Measurements from ENCODE around the gene ABHD14A. TPM values are rescaled to one million over a fixed set of nuclear protein-coding genes. Genes with fewer than 3 reads are reported as not detected.
A peak's percentile ranks its signal among the peaks of the same experiment; 100 is the strongest.

ABHD14A gene
- total RNA-seq, 4 donors from 2014 or later, result 3.1 to 11.9 (median 8.3) TPM

DNA sequence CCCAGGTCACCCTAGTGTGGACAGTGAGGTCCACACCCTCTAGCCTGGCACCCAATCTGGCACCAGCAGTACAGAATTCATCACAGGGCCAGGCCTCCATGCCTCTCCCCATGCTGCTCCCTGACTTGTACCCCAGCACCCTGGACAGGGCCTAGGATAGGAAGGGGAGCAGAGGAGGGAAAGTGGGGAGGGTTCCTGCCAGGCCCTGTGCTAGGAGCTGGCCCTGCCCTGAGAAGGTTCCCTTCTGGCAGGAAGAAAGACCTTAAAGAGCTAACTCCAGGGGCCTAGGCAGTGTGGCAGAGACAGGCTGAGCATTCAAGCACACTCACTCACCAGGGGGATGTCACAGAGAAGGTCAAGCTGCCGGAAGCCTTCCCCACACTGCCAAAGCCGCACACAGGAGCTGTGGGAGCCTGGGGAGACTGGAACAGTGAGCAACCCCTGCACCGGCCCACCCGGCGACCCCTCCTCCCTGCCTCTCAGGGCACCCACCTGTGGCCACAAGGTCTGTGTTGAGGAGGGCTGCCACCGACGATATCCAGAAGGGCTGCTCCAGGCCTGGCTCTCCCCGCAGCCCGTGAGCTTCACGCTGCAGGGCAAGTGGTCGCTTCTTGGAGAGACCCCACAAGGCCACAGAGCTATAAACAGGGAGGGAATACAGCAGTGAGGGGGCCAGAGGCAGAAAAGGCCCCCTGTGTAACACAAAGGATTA is 40.6 kb upstream of the ABHD14A start:
- Histone ChIP-seq H3K36me3 (peaks cover 69% of the 10 kb centered on the region), H3K9me3 (no peaks in the 10 kb centered on the region), H3K4me1 (no peaks in the 10 kb centered on the region), H3K27ac (no peak overlapping the region), H3K27me3 (no peaks in the 10 kb centered on the region), H3K4me3 (no peak overlapping the region)
- TF ChIP-seq POLR2AphosphoS5 (IDR thresholded peaks at IDR 0.05) (no peak), POLR2A (IDR thresholded peaks at IDR 0.05) (no peak), EP300 (IDR thresholded peaks at IDR 0.05) (no peak)
- TF ChIP-seq, protein P1, sequence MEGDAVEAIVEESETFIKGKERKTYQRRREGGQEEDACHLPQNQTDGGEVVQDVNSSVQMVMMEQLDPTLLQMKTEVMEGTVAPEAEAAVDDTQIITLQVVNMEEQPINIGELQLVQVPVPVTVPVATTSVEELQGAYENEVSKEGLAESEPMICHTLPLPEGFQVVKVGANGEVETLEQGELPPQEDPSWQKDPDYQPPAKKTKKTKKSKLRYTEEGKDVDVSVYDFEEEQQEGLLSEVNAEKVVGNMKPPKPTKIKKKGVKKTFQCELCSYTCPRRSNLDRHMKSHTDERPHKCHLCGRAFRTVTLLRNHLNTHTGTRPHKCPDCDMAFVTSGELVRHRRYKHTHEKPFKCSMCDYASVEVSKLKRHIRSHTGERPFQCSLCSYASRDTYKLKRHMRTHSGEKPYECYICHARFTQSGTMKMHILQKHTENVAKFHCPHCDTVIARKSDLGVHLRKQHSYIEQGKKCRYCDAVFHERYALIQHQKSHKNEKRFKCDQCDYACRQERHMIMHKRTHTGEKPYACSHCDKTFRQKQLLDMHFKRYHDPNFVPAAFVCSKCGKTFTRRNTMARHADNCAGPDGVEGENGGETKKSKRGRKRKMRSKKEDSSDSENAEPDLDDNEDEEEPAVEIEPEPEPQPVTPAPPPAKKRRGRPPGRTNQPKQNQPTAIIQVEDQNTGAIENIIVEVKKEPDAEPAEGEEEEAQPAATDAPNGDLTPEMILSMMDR (IDR thresholded peaks at IDR 0.05), result no peak
- WGBS, result 98% methylated on average over 11 of the region's 11 CpGs
- peak in 1 of 2 donors; percentile 75 for DNase-seq (ENCODE audit: low spot score in 2 of 2)

DNA sequence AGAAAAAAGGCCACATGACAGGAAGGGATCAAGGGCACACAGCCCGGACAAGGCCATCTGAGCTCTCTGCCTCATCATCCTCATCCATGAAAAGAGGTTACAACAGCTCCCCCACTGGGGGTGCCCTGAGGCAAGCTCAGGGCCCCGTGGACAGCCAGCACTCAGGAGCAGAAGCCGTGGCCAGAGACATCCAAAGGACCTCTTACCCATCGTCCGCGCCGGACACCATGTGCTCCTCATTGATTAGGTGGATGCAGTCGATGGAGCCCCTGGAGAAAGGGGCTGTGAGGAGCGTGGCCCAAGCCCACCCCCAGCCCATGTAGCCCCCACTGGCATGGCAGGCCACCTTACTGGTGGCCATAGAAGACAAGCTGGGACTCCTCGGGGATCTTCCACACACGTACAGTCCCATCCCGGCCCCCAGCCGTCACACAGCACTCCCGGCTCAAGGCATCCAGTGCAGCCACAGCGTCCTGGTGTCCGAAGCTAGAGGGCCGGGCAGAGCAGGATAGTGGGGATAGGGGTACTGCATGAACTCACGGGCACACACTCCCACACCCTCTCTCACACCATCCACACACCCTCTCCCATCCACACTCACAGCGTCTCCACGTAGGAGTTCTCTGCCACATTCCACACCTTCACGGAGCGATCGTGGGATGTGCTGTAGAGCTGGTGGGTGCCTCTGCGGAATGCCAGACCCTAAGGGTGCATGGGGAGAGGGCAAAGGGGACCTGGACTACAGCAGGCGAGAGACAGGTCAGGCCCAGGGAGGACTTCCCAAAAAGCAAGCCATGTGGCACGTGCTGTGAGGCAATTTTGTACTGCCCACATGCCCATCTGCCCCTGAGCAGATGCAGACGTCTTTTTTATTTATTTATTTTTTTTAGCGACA is 39.6 kb upstream of the ABHD14A start:
- TF ChIP-seq, protein P1 (IDR thresholded peaks at IDR 0.05), result no peak
- TF ChIP-seq EP300 (IDR thresholded peaks at IDR 0.05) (no peak), POLR2AphosphoS5 (IDR thresholded peaks at IDR 0.05) (no peak), POLR2A (IDR thresholded peaks at IDR 0.05) (no peak)

DNA sequence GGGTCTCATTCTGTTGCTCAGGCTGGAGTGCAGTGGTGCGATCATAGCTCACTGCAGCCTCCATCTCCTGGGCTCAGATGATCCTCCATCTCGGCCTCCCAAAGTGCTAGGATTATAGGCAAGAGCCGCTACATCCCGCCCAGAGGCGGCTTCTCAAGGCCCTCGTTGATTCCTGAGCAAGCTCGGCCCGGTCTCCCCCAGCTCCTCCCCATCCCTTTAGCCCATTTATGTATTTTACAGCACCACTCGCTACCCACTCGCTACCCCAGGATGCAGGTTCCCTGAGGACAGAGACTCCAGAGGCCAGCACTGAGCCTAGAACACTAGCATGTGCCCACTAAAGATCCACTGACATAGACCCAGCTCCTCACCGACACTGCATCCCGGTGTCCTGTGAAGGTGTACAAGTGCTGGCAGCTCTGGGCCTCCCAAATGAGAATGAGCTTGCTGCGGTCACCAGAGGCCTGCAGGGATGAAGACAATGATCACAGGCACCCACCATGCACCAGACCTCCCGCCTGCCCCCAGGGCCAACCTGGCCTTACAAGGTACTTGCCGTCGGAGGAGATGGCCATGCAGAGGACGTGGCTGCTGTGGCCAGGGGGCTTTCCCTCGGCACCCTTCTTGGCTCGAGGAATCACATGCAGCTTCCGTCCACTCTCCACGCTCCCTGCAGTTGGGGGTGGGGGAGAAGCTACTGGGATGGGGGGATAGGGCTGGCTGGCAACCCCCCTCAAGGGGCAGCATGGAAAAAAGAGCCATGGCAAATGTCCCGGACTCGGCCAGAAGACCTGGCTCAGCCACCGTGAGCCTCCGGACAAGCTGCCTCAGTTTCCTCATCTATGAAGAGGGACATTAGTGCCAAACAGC is 38.7 kb upstream of the ABHD14A start:
- H3K36me3 ChIP-seq, result peaks cover 69% of the 10 kb centered on the region
- DNase-seq (ENCODE audit: low spot score in 2 of 2), result peak in 1 of 2 donors; percentile 50

More for the DNA sequence above, 39.6 kb upstream of the ABHD14A start:
- H3K36me3 ChIP-seq, result peaks cover 69% of the 10 kb centered on the region
- WGBS, result 88% methylated on average over 16 of the region's 28 CpGs
- no peaks in the 10 kb centered on the region for H3K9me3 ChIP-seq
- H3K4me1 ChIP-seq, result peaks cover 6% of the 10 kb centered on the region
- no peak overlapping the region for H3K4me3 ChIP-seq
- no peak overlapping the region for H3K27ac ChIP-seq
- H3K27me3 ChIP-seq, result no peaks in the 10 kb centered on the region
- peak in 1 of 2 donors; percentile 77 for DNase-seq (ENCODE audit: low spot score in 2 of 2)

DNA sequence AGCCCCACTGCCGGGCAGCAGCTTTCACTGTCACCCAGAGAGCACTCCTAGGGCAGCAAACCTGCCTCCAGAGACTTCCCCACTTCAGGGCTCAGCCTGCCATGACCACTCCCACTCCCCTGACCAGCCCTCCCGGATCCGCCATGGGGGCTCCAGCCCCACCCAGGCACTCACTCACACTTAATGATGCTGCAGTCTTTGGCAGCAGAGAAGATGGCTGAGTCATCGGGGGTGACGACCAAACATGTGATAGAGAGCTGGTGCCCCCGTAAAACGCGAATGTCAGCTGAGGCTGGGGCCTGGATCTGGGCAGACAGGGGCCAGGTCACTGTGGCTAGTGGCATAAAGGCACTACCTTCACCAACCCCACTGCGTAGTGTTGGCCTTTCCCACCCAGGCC is 37.9 kb upstream of the ABHD14A start:
- DNase-seq (ENCODE audit: low spot score in 2 of 2), result peak in 1 of 2 donors; percentile 63
- Histone ChIP-seq H3K4me3 (no peak overlapping the region), H3K4me1 (peaks cover 20% of the 10 kb centered on the region), H3K9me3 (no peaks in the 10 kb centered on the region), H3K36me3 (peaks cover 69% of the 10 kb centered on the region), H3K27me3 (no peaks in the 10 kb centered on the region), H3K27ac (no peak overlapping the region)
- 80% methylated on average over 1 of the region's 9 CpGs for WGBS
- TF ChIP-seq POLR2A (IDR thresholded peaks at IDR 0.05), result no peak
- no peak for TF ChIP-seq POLR2AphosphoS5 (IDR thresholded peaks at IDR 0.05)
- no peak for TF ChIP-seq EP300 (IDR thresholded peaks at IDR 0.05)
- TF ChIP-seq, protein P1 (IDR thresholded peaks at IDR 0.05), result no peak

More for the DNA sequence above, 38.7 kb upstream of the ABHD14A start:
- Histone ChIP-seq H3K27ac (no peak overlapping the region), H3K27me3 (no peaks in the 10 kb centered on the region), H3K4me1 (peaks cover 15% of the 10 kb centered on the region), H3K4me3 (no peak overlapping the region), H3K9me3 (no peaks in the 10 kb centered on the region)
- TF ChIP-seq, protein P1 (IDR thresholded peaks at IDR 0.05), result no peak
- TF ChIP-seq POLR2AphosphoS5 (IDR thresholded peaks at IDR 0.05) (no peak), EP300 (IDR thresholded peaks at IDR 0.05) (no peak), POLR2A (IDR thresholded peaks at IDR 0.05) (no peak)
- WGBS, result 93% methylated on average over 19 of the region's 25 CpGs
